ENCODE data around the gene UNCX. TPM values are rescaled to one million over a fixed set of nuclear protein-coding genes. Genes with fewer than 3 reads are reported as not detected.

Gene UNCX
- total RNA-seq, 1 donor from 2014 or later = not detected

GRCh38 chr7:1214516-1214915 lies 18.2 kb upstream of the UNCX start:
- DNase-seq = no peak
- Histone ChIP-seq H3K4me1 (peaks cover 6% of the 10 kb centered on the region), H3K36me3 (no peaks in the 10 kb centered on the region), H3K4me3 (no peak overlapping the region), H3K27me3 (peaks cover 71% of the 10 kb centered on the region), H3K27ac (no peak overlapping the region), H3K9me3 (no peaks in the 10 kb centered on the region)
- TF ChIP-seq, protein P1, sequence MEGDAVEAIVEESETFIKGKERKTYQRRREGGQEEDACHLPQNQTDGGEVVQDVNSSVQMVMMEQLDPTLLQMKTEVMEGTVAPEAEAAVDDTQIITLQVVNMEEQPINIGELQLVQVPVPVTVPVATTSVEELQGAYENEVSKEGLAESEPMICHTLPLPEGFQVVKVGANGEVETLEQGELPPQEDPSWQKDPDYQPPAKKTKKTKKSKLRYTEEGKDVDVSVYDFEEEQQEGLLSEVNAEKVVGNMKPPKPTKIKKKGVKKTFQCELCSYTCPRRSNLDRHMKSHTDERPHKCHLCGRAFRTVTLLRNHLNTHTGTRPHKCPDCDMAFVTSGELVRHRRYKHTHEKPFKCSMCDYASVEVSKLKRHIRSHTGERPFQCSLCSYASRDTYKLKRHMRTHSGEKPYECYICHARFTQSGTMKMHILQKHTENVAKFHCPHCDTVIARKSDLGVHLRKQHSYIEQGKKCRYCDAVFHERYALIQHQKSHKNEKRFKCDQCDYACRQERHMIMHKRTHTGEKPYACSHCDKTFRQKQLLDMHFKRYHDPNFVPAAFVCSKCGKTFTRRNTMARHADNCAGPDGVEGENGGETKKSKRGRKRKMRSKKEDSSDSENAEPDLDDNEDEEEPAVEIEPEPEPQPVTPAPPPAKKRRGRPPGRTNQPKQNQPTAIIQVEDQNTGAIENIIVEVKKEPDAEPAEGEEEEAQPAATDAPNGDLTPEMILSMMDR (IDR thresholded peaks at IDR 0.05) = no peak
- no peak for ATAC-seq
- intact Hi-C loops (cut with DNase I) = no loop called here

GRCh38 chr7:1218541-1219165 lies 14.0 kb upstream of the UNCX start:
- DNase-seq (no peak), ATAC-seq (no peak)
- Histone ChIP-seq H3K27ac (no peak overlapping the region), H3K27me3 (peaks cover 86% of the 10 kb centered on the region), H3K36me3 (no peaks in the 10 kb centered on the region), H3K4me3 (no peak overlapping the region), H3K9me3 (no peaks in the 10 kb centered on the region), H3K4me1 (no peaks in the 10 kb centered on the region)
- TF ChIP-seq, protein P1 (IDR thresholded peaks at IDR 0.05) = no peak
- intact Hi-C loops (cut with DNase I) = no loop called here

- DNase-seq (no peak), ATAC-seq (no peak)
- Histone ChIP-seq H3K27ac (no peak overlapping the region), H3K36me3 (no peaks in the 10 kb centered on the region), H3K4me1 (peaks cover 3% of the 10 kb centered on the region), H3K4me3 (no peak overlapping the region), H3K27me3 (peaks cover 91% of the 10 kb centered on the region), H3K9me3 (no peaks in the 10 kb centered on the region)
- TF ChIP-seq, protein P1 (IDR thresholded peaks at IDR 0.05) = no peak
- intact Hi-C loops (cut with DNase I) = no loop called here
Observed at GRCh38 chr7:1219498-1219897, 13.2 kb upstream of the UNCX start.

- ATAC-seq = no peak
- intact Hi-C loops (cut with DNase I) = loop anchor here (5.0 kb wide), 1 partner anchor 252 kb away; no protein-coding TSS in a partner anchor
- Histone ChIP-seq H3K4me3 (no peak overlapping the region), H3K27ac (no peak overlapping the region), H3K36me3 (no peaks in the 10 kb centered on the region), H3K4me1 (peaks cover 4% of the 10 kb centered on the region), H3K27me3 (peaks cover 91% of the 10 kb centered on the region), H3K9me3 (no peaks in the 10 kb centered on the region)
- TF ChIP-seq, protein P1 (IDR thresholded peaks at IDR 0.05) = no peak
- no peak for DNase-seq
Observed at GRCh38 chr7:1220000-1220726, 12.5 kb upstream of the UNCX start.

DNA sequence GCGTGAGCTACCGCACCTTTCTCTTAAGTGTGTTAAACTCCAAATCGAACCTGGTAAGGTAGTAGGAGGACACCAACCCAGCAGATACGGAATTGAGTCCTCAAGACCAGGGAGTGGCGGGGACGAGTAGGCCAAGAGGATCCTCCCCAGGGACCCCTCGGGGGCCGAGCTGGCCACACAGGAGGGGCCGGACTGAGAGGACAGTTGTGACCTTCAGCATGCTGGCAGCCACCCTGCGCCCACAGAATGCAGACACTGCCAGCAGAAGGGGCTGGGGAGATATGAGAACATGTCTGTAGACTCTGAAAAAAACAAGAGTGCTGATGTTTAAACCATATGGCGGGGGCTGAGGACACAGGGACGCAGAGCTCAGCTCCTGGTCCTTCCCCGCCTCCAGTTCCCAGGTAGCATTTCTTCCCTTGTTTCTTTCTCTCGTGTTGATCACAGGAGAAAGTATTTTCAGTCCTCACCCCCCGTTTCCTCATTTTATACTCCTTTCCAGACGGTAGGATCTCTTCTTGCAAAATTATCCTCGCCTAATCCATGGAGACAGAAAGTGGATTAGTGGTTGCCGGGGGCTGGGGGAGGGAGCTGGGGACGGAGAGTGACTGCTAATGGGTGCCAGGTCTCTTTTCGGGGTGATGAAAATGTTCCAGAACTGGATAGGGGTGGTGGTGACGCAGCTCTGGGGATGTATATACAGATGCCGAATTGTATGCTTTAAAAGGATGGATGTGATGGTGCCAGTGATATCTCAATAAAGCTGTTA lies 11.5 kb upstream of the UNCX start:
- no peak overlapping the region for H3K4me3 ChIP-seq
- peaks cover 91% of the 10 kb centered on the region for H3K27me3 ChIP-seq
- peaks cover 4% of the 10 kb centered on the region for H3K4me1 ChIP-seq
- DNase-seq (no peak), ATAC-seq (no peak)
- intact Hi-C loops (cut with DNase I) = loop anchor here (5.0 kb wide), 1 partner anchor 251 kb away; no protein-coding TSS in a partner anchor
- no peak overlapping the region for H3K27ac ChIP-seq
- no peaks in the 10 kb centered on the region for H3K36me3 ChIP-seq
- no peaks in the 10 kb centered on the region for H3K9me3 ChIP-seq
- TF ChIP-seq, protein P1 (IDR thresholded peaks at IDR 0.05) = no peak

All from upper lobe of right lung (tissue), 1 donor.